Measurements from ENCODE around the gene CEBPB.

CEBPB gene

DNA sequence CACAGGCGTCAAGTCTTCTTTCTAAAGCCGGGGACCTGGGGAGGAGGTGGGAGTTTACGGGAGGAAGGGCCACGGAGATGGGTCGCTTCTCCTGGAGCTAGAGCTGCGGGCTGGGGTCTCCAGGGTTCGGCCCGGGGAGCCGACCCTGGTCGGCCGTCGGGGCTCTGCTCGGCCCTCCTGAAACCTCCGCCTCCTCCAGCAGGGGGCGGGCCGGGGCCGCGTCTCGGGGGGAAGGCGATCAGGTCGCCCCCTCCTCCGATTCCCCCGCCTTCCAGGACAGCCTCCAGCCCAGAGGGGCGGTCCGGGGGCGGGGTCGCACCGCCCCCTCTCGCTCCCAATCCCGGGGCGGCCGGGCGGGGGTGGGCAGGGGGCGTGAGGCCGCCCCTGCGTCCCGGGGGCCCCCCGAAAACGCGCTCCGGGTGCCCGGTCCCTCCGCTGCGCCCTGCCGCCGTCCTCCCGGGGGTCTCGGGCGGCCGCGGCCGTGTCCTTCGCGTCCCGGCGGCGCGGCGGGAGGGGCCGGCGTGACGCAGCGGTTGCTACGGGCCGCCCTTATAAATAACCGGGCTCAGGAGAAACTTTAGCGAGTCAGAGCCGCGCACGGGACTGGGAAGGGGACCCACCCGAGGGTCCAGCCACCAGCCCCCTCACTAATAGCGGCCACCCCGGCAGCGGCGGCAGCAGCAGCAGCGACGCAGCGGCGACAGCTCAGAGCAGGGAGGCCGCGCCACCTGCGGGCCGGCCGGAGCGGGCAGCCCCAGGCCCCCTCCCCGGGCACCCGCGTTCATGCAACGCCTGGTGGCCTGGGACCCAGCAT, at the start of gene CEBPB:
Gene CEBPB (plus strand): TSS at position 580 of the 814 bp plus-strand sequence. CDS start 204 bp downstream, at position 784.
- Mint-ChIP-seq H3K27me3 (peaks cover 7% of the 10 kb centered on the region), H3K4me1 (ENCODE audit: low read depth) (peaks cover 24% of the 10 kb centered on the region), H3K27ac (peak within 1 kb of the TSS; percentile 86), H3K4me3 (peak within 1 kb of the TSS; percentile 83), H3K36me3 (ENCODE audit: low read depth) (peaks cover 17% of the 10 kb centered on the region), H3K9me3 (no peaks in the 10 kb centered on the region)

DNA sequence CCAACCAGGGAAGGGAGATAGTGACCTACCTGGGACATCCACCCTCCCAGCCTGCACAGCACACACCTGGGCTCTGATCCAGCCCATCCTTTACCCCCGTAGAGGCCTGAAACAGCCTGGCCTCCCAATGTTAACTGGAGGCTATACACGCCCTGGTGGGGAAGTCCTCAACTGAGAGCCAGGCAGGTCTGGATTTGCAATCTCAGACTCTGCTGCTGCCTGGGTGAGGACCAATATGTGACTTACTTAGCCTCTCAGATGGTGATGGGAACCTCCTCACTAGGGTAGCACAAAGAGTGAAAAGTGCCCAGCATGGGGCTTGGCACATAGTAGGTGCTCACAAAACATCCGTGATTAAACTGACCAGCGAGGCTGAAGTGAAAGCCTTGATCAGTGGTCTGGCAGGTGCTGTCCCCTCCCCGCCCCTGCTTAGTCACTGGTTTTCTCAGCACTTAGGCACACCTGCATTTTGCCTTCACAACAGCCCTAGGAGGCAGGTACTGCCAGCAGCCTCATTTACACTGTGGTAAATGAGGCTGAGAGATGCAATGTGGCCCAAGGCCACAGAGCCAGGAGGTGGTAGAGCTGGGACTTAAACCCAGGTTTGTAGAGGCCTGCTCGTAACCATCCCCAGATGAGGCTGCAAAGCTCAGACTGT, 49.5 kb upstream of the CEBPB start:
- Mint-ChIP-seq H3K4me3 (no peak overlapping the region), H3K36me3 (ENCODE audit: low read depth) (peaks cover 39% of the 10 kb centered on the region)

DNA sequence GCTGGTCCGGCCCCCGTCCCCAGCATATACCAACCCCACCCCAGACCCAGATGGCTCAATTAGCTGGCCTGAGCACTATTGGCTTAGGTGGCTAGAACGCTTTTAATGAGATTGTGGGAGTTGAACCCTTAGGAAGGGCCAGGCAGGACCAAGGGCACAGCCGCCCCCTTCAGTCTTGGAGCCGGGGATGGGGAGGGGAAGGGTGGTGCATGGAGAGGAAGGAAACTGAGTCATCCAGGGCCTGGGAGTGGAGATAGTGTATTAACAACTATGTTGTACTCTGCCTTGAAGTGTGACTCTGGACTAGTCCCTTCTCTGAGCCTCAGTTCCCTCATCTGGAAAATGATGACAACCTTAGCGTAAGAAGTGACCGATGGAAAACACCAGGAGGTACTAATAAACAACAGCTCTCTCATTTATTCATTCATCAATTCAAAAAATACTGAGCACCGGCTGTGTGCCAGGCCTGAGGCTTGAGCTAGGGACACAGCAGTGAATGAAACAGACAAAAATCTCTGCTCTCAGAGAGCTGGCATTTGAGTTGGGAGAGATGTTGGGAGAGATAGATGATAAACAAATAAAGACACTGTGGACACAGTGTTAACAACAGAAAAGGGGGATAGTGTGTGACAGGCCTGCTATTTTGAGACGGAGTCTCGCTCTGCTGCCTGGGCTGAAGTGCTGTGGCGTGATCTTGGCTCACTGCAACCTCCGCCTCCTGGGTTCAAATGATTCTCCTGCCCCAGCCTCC, 48.6 kb upstream of the CEBPB start:
- no peaks in the 10 kb centered on the region for H3K9me3 Mint-ChIP-seq
- H3K4me1 Mint-ChIP-seq (ENCODE audit: low read depth): peaks cover 30% of the 10 kb centered on the region
- no peak overlapping the region for H3K4me3 Mint-ChIP-seq
- peaks cover 39% of the 10 kb centered on the region for H3K36me3 Mint-ChIP-seq (ENCODE audit: low read depth)
- H3K27me3 Mint-ChIP-seq: no peaks in the 10 kb centered on the region
- no peak overlapping the region for H3K27ac Mint-ChIP-seq

More for the DNA sequence above, 49.5 kb upstream of the CEBPB start:
- H3K9me3 Mint-ChIP-seq: no peaks in the 10 kb centered on the region
- H3K27ac Mint-ChIP-seq: no peak overlapping the region
- H3K4me1 Mint-ChIP-seq (ENCODE audit: low read depth): peaks cover 26% of the 10 kb centered on the region
- no peaks in the 10 kb centered on the region for H3K27me3 Mint-ChIP-seq

DNA sequence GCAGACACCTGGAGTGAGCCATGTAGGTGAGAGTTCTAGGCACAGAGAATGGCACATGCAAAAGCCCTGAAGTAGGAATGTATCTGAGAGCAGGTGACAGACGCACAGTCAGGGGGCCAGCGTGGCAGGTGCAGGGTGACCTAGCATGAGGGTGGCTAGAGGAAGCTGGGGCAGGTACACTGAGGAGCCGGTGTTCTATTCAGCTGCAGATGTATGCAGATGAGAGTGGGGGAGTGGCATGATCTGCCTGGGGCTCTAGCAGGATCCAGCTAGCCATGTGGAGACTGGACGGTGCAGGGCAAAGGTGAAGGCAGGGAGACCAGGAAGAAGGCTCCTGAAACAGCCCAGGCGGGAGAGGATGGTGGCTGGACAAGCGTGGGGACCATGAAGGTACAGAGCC, 47.8 kb upstream of the CEBPB start:
- peaks cover 41% of the 10 kb centered on the region for H3K36me3 Mint-ChIP-seq (ENCODE audit: low read depth)
- H3K4me3 Mint-ChIP-seq: no peak overlapping the region
- H3K4me1 Mint-ChIP-seq (ENCODE audit: low read depth): peaks cover 32% of the 10 kb centered on the region
- no peaks in the 10 kb centered on the region for H3K9me3 Mint-ChIP-seq
- H3K27ac Mint-ChIP-seq: no peak overlapping the region
- H3K27me3 Mint-ChIP-seq: no peaks in the 10 kb centered on the region

DNA sequence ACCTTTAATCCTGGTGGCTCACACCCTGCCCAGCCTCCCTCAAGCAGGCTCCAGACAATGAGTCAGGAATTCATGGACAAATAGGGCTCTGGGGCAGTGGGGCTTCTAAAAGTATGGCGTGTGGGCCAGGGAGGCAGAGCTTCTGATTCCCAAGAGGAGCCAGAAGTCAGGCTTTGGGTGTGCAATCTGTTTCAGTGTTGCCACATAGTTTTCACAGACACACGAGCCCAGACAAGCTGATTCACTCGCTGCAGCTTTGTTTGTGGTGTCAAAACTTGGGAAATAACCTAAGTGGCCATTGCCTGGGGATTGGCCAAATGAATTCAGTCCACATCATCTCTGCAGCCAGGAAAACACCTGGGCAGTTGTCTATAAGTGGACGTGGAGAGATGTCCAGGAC, 46.3 kb upstream of the CEBPB start:
- H3K27ac Mint-ChIP-seq: no peak overlapping the region
- peaks cover 51% of the 10 kb centered on the region for H3K36me3 Mint-ChIP-seq (ENCODE audit: low read depth)
- no peaks in the 10 kb centered on the region for H3K9me3 Mint-ChIP-seq
- no peaks in the 10 kb centered on the region for H3K27me3 Mint-ChIP-seq
- peaks cover 41% of the 10 kb centered on the region for H3K4me1 Mint-ChIP-seq (ENCODE audit: low read depth)
- no peak overlapping the region for H3K4me3 Mint-ChIP-seq

DNA sequence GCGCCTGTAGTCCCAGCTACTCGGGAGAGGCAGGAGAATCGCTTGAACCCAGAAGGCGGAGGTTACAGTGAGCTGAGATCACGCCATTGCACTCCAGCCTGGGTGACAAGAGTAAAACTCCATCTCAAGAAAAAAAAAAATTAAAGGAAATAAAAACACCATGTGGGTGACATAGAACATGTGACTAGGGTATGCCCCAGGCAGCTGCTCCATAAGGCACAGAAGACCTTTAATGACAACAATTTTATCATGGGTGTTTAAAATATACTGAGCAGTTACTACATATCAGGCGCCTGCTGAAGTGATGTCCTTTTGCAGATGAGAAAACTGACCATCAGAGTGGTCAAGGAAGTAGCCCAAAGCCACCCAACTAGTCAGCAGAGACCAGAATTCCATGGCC, 45.1 kb upstream of the CEBPB start:
- Mint-ChIP-seq H3K4me1 (ENCODE audit: low read depth) (peaks cover 48% of the 10 kb centered on the region), H3K27ac (peak overlapping the region; percentile 93), H3K9me3 (no peaks in the 10 kb centered on the region), H3K36me3 (ENCODE audit: low read depth) (peaks cover 42% of the 10 kb centered on the region), H3K27me3 (no peaks in the 10 kb centered on the region), H3K4me3 (no peak overlapping the region)

DNA sequence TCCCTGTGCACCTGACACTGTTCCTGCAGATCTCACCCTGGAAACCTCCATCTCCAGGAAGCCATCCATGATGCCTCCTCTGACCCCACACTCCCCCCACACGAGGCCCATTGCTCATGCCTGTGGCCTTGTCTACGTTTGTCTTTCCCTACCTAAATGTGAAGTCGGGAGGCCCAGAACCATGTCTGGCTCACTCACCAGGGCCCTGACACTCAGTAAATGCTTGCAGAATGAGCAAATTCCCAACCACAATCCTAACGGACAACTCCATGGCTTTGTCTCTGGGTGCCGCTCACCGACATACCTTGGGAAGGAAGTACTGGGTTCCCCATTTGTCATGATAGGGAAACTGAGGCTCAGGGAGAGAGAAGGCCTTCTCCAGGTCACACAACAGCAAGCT, 44.4 kb upstream of the CEBPB start:
- Mint-ChIP-seq H3K27ac (peak overlapping the region; percentile 93), H3K4me3 (peak overlapping the region; percentile 66), H3K27me3 (no peaks in the 10 kb centered on the region), H3K9me3 (no peaks in the 10 kb centered on the region), H3K4me1 (ENCODE audit: low read depth) (peaks cover 53% of the 10 kb centered on the region), H3K36me3 (ENCODE audit: low read depth) (peaks cover 41% of the 10 kb centered on the region)

DNA sequence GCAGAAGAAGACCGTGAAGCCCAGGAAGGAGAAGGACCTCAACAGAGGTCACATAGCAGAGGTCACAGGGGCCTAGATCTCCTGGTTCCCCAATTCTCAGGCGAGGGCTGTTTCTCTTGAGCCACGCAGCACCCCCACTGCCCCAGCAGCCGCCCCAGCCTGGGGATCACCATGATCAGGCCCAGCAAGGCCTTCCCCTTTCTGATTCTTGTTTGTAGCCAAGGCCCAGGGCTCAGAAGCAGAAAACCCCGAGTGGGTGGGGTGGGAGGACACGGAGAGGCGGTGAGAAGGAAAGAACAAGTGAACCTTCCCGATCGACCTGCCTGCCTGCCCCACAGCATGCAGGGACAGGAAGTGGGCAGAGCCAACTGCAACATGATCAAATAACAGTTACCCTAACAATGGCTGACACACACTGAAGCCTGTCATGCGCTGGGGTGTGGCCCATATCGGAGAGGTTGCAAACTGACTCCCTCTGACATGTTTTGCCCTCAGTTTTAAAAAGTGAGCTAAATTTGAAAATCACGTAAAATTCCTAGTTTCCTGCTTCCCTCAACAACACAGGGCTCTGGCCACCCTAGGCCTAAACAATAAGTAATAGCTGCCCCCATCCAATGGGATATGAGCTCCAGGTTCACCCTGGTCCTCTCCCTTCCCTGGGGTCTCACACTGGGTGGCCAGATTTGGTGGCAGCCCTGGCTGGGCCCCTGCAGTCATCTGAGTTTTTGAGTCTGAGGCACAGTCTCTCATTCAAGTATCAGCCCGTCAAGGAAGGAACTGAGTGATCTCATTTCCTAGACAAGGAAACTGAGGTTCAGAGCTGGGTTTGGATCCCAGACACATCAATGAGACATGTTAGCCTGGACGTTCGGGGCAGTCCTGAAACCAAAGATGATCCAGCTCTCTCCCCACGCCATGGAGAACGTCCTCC, 43.6 kb upstream of the CEBPB start:
- H3K27me3 Mint-ChIP-seq: no peaks in the 10 kb centered on the region
- peak overlapping the region; percentile 93 for H3K27ac Mint-ChIP-seq
- H3K4me3 Mint-ChIP-seq: peak overlapping the region; percentile 66
- H3K36me3 Mint-ChIP-seq (ENCODE audit: low read depth): peaks cover 38% of the 10 kb centered on the region
- H3K4me1 Mint-ChIP-seq (ENCODE audit: low read depth): peaks cover 60% of the 10 kb centered on the region
- H3K9me3 Mint-ChIP-seq: no peaks in the 10 kb centered on the region

DNA sequence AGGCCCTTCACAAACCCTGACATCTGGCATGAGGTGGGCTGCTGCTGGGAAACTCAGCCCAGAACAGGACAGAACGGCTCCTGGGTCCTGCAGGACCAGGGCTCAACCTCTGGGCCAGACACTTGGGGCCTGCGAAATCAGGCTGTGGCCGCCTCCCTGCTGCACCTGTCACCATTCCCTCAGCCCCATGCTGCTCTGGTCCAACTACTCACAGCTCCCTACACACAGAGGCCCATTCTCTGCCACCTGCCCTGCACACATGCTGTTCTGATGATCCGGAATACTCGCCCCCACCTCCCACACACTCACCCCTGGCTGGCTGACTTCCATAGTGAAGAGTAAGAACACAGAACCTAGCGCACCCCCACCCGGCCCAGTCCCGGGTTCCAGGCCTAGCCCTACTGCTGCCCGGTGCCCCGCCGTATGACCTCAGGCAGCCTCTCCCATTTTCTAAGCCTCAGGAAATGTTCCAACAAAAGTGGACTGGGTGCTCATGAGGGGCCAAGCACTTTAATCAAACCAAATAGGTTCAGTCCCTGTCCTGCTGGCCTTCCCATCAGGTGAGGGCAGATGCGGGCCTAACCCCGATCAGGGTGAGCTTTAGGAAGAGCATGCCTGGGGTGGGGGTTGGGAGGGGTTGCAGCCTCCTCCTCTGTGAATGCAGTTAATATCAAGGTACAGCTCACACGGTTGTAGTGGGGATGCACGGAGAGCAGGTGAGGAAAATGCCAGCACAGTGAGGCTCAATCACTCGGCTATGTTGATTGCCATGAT, 41.0 kb upstream of the CEBPB start:
- Mint-ChIP-seq H3K4me3 (no peak overlapping the region), H3K9me3 (no peaks in the 10 kb centered on the region), H3K36me3 (ENCODE audit: low read depth) (peaks cover 25% of the 10 kb centered on the region), H3K27ac (peak overlapping the region; percentile 2), H3K4me1 (ENCODE audit: low read depth) (peaks cover 68% of the 10 kb centered on the region), H3K27me3 (no peaks in the 10 kb centered on the region)

DNA sequence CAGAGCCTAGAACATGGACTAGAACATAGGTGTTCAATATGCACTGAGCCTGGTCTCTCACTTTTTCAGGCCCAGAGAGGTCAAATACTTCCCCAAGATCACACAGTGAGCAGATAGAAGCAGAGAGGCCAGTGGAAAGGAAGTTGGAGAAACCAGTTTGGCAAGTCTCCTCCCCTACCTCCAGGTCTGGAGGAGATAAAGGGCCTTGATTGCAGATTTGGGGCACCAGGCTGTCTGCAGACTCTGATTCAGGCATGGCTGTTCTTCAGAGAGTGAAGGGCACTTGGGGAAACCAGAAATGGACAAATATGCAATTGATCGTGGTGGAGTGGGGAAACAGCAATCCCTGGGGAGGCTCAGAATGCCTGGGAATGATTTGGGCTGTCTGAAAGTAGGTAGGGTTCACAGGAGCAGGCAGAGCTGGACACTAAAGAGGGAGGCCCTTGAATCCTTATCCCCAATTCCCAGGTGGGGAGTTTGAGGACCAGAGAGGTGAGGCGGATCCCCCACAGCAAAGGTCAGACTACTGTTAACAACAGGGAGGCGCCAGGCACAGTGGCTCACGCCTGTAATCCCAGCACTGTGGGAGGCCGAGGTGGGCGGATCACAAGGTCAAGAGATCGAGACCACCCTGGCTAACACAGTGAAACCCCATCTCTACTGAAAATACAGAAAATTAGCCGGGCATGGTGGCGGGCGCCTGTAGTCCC, 39.4 kb upstream of the CEBPB start:
- H3K9me3 Mint-ChIP-seq: no peaks in the 10 kb centered on the region
- peaks cover 64% of the 10 kb centered on the region for H3K4me1 Mint-ChIP-seq (ENCODE audit: low read depth)
- H3K27me3 Mint-ChIP-seq: no peaks in the 10 kb centered on the region
- peak overlapping the region; percentile 63 for H3K27ac Mint-ChIP-seq
- H3K36me3 Mint-ChIP-seq (ENCODE audit: low read depth): peaks cover 21% of the 10 kb centered on the region
- peak overlapping the region; percentile 81 for H3K4me3 Mint-ChIP-seq

DNA sequence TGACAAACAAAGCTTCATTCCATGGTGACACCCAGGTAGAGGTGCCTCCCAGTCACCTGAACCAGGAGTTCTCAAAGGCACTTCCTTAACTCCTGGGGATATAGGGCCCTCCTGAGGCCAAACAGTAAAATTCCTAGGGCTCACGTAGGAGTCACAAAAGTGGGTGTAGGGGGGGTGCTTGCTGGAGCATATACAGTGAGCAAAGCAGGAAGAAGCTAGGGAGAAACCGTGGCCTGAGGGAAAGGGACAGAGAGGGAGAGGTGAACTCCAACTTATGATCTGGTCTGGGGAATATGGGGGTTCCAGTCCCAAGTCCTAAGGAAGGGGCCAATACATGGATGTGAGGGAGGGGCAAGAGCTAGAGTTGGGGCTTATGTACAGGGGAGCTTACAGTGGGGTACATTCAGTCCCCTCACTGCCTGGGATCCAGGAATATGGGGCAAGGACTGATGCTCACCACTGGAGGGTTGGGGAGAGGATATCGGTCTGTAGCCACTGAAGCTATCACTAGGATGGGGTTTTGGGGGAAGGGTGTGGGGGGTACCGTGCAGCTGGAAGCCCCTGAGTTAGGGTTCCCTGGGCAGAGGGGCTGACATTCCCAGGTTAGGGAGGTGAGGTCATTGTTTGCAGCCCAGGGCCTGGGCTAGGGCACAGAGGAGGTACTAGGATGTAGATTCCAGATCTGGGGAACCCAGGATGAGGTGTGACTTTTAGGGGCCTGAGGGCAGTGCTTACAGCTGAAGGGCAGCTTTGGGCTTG, 38.1 kb upstream of the CEBPB start:
- no peaks in the 10 kb centered on the region for H3K9me3 Mint-ChIP-seq
- H3K36me3 Mint-ChIP-seq (ENCODE audit: low read depth): peaks cover 12% of the 10 kb centered on the region
- H3K27ac Mint-ChIP-seq: peak overlapping the region; percentile 83
- H3K27me3 Mint-ChIP-seq: no peaks in the 10 kb centered on the region
- H3K4me3 Mint-ChIP-seq: peak overlapping the region; percentile 81
- peaks cover 50% of the 10 kb centered on the region for H3K4me1 Mint-ChIP-seq (ENCODE audit: low read depth)

DNA sequence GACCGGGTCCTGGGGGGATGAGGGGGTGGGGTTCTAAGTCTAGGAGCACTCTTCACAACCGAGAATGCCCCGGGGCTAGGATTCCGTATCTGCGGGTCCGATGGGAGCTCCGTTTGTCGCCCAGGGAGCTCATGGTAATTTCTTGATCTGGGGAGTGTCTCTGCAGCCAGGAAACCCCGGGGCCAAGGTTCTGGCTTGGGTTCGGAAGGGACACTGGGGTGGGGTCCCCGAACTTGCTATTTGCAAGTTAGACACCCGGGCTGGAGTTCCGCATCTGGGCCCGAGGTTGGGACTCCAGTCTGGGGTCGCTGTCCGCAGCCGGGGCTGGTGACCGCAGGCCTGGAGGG, 37.5 kb upstream of the CEBPB start:
- H3K4me1 Mint-ChIP-seq (ENCODE audit: low read depth): peaks cover 44% of the 10 kb centered on the region

More for the DNA sequence above, 37.5 kb upstream of the CEBPB start:
- peaks cover 10% of the 10 kb centered on the region for H3K36me3 Mint-ChIP-seq (ENCODE audit: low read depth)
- no peaks in the 10 kb centered on the region for H3K27me3 Mint-ChIP-seq
- no peaks in the 10 kb centered on the region for H3K9me3 Mint-ChIP-seq
- peak overlapping the region; percentile 83 for H3K27ac Mint-ChIP-seq
- H3K4me3 Mint-ChIP-seq: peak overlapping the region; percentile 81
